Neural cell (in vitro differentiated cells): ENCODE data around the gene APH1B.

ENCODE experiments used
- POLR2AphosphoS5 ChIP-seq: IDR thresholded peaks from 2 replicates; pipeline ENCODE4 v1.6.1; 2012
- RAD21 ChIP-seq: fragments of 450-650 bp; conservative IDR thresholded peaks from 2 replicates; pipeline ENCODE4 v1.6.1; 2014; ENCODE audit warnings: antibody characterized with exemption, mild to moderate bottlenecking, moderate library complexity
- TAF1 ChIP-seq: IDR thresholded peaks from 2 replicates; pipeline ENCODE4 v1.6.1; 2012; ENCODE audit warnings: low read depth
- TF ChIP-seq, protein P1 (sequence below): fragments of 450-650 bp; IDR thresholded peaks from 2 replicates; pipeline ENCODE4 v1.5.1; 2014; ENCODE audit warnings: antibody characterized with exemption, mild to moderate bottlenecking, moderate library complexity; ENCODE audit not compliant: poor library complexity, severe bottlenecking

DNA sequence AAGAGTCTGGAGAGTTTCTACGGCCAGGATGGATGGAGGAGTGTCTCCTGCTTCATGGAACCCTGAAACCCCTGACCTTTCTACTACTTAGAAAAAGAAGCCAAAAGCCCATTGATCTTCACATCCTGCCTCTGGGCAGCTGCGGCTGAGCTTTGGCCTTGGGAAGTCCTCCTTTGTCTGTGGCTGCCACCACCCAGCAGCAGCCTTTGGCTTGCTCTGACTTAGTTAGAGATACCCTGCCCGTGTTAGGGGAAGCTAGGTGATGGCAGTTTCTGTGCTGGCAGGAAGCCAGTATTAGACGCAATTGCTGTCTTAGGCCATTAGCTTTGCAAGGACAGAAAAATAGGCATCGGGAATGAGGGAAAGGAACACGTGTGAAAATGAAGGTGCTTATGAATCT lies 18.8 kb downstream of the APH1B start:
- TF ChIP-seq TAF1: no peak
- TF ChIP-seq, protein P1, sequence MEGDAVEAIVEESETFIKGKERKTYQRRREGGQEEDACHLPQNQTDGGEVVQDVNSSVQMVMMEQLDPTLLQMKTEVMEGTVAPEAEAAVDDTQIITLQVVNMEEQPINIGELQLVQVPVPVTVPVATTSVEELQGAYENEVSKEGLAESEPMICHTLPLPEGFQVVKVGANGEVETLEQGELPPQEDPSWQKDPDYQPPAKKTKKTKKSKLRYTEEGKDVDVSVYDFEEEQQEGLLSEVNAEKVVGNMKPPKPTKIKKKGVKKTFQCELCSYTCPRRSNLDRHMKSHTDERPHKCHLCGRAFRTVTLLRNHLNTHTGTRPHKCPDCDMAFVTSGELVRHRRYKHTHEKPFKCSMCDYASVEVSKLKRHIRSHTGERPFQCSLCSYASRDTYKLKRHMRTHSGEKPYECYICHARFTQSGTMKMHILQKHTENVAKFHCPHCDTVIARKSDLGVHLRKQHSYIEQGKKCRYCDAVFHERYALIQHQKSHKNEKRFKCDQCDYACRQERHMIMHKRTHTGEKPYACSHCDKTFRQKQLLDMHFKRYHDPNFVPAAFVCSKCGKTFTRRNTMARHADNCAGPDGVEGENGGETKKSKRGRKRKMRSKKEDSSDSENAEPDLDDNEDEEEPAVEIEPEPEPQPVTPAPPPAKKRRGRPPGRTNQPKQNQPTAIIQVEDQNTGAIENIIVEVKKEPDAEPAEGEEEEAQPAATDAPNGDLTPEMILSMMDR: no peak
- TF ChIP-seq POLR2AphosphoS5: no peak
- no peak for TF ChIP-seq RAD21
